GM23338 (cell line): ENCODE data around the gene CUTC.

Experiments
- EZH2 ChIP-seq: fragments of 200-600 bp; sonication (generic); IDR thresholded peaks from one replicate; pipeline ENCODE4 v1.8.0; 2017; ENCODE audit warnings: antibody characterized with exemption, mild to moderate bottlenecking, low read depth; ENCODE audit not compliant: unreplicated experiment
- JUNB ChIP-seq: IDR thresholded peaks from one replicate; pipeline ENCODE4 v1.6.1; 2016; ENCODE audit warnings: antibody characterized with exemption; ENCODE audit not compliant: unreplicated experiment
- TF ChIP-seq, protein P1 (sequence below), 2 experiments: fragments of 200-600 bp in 1 of 2; sonication (generic) in 1 of 2; conservative IDR thresholded peaks; 2 replicates each; pipeline versions ENCODE4 v1.5.1 to v1.6.1; 2016 to 2017; ENCODE audit warnings: antibody characterized with exemption in 2 of 2, low read depth in 2 of 2, mild to moderate bottlenecking in 2 of 2, moderate library complexity in 1 of 2
- TF ChIP-seq, protein P2 (sequence below): IDR thresholded peaks from one replicate; pipeline ENCODE4 v1.6.1; 2018; ENCODE audit warnings: antibody characterized with exemption; ENCODE audit not compliant: unreplicated experiment

DNA sequence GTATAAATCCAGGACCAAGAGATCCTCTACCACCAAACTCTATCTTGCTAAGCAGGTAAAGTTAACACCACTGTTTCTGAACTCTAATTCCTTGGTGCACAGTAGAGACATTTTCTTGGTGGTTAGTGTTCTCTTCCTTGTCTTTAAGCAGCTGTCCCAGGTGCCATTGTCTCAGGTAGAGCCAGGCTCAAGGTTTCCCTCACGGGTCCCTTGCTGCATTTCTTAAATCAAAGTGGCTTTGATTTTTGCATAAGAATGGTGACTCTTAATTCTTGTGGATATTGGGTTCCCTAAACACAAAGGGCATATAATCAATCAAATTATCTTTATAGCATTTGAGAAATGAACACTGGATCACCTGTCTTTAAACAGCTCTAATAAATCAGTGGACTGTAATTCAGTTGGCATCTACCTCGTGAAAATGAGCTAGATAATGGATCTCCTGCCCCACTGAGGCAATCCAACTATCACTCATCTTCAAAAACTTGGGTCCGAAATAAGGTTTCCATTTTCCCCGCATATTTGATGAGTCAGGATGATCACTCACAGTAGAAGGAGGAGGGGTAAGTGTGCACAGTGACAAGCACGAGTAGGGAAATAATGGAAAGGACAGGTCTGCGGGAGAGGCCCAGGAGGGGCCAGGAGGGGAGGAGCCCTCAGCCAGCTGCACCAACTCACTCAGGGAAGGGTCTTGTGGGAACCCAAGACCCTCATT, 52.9 kb downstream of the CUTC start:
- TF ChIP-seq, protein P1, sequence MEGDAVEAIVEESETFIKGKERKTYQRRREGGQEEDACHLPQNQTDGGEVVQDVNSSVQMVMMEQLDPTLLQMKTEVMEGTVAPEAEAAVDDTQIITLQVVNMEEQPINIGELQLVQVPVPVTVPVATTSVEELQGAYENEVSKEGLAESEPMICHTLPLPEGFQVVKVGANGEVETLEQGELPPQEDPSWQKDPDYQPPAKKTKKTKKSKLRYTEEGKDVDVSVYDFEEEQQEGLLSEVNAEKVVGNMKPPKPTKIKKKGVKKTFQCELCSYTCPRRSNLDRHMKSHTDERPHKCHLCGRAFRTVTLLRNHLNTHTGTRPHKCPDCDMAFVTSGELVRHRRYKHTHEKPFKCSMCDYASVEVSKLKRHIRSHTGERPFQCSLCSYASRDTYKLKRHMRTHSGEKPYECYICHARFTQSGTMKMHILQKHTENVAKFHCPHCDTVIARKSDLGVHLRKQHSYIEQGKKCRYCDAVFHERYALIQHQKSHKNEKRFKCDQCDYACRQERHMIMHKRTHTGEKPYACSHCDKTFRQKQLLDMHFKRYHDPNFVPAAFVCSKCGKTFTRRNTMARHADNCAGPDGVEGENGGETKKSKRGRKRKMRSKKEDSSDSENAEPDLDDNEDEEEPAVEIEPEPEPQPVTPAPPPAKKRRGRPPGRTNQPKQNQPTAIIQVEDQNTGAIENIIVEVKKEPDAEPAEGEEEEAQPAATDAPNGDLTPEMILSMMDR (conservative IDR thresholded peaks at IDR 0.05; ENCODE audit: low read depth in 2 of 2): no peak
- TF ChIP-seq, protein P2, sequence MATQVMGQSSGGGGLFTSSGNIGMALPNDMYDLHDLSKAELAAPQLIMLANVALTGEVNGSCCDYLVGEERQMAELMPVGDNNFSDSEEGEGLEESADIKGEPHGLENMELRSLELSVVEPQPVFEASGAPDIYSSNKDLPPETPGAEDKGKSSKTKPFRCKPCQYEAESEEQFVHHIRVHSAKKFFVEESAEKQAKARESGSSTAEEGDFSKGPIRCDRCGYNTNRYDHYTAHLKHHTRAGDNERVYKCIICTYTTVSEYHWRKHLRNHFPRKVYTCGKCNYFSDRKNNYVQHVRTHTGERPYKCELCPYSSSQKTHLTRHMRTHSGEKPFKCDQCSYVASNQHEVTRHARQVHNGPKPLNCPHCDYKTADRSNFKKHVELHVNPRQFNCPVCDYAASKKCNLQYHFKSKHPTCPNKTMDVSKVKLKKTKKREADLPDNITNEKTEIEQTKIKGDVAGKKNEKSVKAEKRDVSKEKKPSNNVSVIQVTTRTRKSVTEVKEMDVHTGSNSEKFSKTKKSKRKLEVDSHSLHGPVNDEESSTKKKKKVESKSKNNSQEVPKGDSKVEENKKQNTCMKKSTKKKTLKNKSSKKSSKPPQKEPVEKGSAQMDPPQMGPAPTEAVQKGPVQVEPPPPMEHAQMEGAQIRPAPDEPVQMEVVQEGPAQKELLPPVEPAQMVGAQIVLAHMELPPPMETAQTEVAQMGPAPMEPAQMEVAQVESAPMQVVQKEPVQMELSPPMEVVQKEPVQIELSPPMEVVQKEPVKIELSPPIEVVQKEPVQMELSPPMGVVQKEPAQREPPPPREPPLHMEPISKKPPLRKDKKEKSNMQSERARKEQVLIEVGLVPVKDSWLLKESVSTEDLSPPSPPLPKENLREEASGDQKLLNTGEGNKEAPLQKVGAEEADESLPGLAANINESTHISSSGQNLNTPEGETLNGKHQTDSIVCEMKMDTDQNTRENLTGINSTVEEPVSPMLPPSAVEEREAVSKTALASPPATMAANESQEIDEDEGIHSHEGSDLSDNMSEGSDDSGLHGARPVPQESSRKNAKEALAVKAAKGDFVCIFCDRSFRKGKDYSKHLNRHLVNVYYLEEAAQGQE: no peak
- no peak for TF ChIP-seq JUNB
- no peak for TF ChIP-seq EZH2
